ENCODE data around the gene PSEN2. TPM values are rescaled to one million over a fixed set of nuclear protein-coding genes. Genes with fewer than 3 reads are reported as not detected.

Gene PSEN2
- total RNA-seq, 1 experiment from 2014 or later, result 37.5 TPM

DNA sequence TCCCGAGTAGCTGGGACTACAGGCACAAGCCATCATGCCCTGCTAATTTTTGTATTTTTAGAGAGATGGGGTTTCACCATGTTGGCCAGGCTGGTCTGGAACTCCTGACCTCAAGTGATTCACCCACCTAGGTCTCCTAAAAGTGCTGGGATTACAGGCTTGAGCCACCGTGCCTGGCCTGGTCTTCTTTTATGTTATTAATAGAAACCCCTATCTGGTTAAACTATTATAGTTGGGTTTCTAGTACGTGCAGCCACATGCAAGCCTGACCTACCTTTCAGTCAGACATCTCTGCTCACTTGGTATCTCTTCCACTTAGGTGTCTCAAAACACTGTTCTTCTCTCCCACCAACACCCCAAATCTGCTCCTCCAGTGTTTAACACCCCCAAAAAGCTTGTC is 34.4 kb downstream of the PSEN2 start:
- no peaks in the 10 kb centered on the region for H3K4me1 Mint-ChIP-seq (ENCODE audit: low read depth, unreplicated experiment)
- intact Hi-C loops (cut with micrococcal nuclease; ENCODE audit: unreplicated experiment), result no loop called here
- TF ChIP-seq, protein P1, sequence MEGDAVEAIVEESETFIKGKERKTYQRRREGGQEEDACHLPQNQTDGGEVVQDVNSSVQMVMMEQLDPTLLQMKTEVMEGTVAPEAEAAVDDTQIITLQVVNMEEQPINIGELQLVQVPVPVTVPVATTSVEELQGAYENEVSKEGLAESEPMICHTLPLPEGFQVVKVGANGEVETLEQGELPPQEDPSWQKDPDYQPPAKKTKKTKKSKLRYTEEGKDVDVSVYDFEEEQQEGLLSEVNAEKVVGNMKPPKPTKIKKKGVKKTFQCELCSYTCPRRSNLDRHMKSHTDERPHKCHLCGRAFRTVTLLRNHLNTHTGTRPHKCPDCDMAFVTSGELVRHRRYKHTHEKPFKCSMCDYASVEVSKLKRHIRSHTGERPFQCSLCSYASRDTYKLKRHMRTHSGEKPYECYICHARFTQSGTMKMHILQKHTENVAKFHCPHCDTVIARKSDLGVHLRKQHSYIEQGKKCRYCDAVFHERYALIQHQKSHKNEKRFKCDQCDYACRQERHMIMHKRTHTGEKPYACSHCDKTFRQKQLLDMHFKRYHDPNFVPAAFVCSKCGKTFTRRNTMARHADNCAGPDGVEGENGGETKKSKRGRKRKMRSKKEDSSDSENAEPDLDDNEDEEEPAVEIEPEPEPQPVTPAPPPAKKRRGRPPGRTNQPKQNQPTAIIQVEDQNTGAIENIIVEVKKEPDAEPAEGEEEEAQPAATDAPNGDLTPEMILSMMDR (IDR thresholded peaks at IDR 0.05; ENCODE audit: insufficient read depth in 1 of 2, low read depth in 1 of 2, low read length in 1 of 2, severe bottlenecking in 1 of 2, unreplicated experiment in 1 of 2), result no peak
- no peaks in the 10 kb centered on the region for H3K4me1 ChIP-seq
- H3K27me3 Mint-ChIP-seq (ENCODE audit: insufficient read depth, unreplicated experiment), result no peaks in the 10 kb centered on the region
- no TSS peak for BruUV-seq (replicated peaks)
- no peak for DNase-seq
- H3K36me3 Mint-ChIP-seq (ENCODE audit: insufficient read depth, unreplicated experiment), result peaks cover 11% of the 10 kb centered on the region
- H3K4me3 ChIP-seq (ENCODE audit: low read depth, low read length), result no peak overlapping the region
- no peaks in the 10 kb centered on the region for H3K9me3 ChIP-seq
- no peaks in the 10 kb centered on the region; the same call in 1 of the 2 replicates for H3K36me3 ChIP-seq (ENCODE audit: control insufficient read depth, insufficient read depth, low read length)
- H3K9me3 Mint-ChIP-seq (ENCODE audit: unreplicated experiment), result no peaks in the 10 kb centered on the region
- POLR2A ChIA-PET, result no interaction called here
- H3K27me3 ChIP-seq (replicated peaks; ENCODE audit: control insufficient read depth, insufficient read depth, low read length), result no peaks in the 10 kb centered on the region
- no peak overlapping the region for H3K27ac Mint-ChIP-seq (ENCODE audit: unreplicated experiment)
- CTCF ChIA-PET, result no interaction called here
- H3K4me3 Mint-ChIP-seq (ENCODE audit: unreplicated experiment), result no peak overlapping the region

DNA sequence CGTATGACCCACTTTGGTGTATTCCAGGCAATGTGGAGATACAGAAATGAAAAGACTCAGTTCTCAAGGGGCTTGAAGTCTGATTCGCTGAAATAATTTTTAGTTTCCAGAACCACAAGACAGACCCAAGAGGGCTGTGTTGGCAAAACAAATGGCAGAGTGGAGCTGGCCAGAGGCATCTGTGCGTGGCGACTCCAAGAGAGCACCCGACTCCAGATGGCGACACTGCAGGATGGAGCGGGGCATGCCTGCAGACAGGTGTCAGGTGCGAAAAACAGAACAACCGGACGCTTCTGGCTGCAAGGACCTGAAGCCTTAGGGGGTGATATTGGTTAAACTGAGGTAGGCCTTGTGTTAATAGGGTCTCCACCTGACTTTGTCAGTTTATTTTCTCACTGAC is 38.0 kb downstream of the PSEN2 start:
- no peaks in the 10 kb centered on the region for H3K9me3 ChIP-seq
- Mint-ChIP-seq H3K4me3 (ENCODE audit: unreplicated experiment) (no peak overlapping the region), H3K9me3 (ENCODE audit: unreplicated experiment) (no peaks in the 10 kb centered on the region), H3K4me1 (ENCODE audit: low read depth, unreplicated experiment) (no peaks in the 10 kb centered on the region), H3K36me3 (ENCODE audit: insufficient read depth, unreplicated experiment) (peaks cover 6% of the 10 kb centered on the region), H3K27ac (ENCODE audit: unreplicated experiment) (no peak overlapping the region), H3K27me3 (ENCODE audit: insufficient read depth, unreplicated experiment) (no peaks in the 10 kb centered on the region)
- H3K4me3 ChIP-seq (ENCODE audit: low read depth, low read length), result no peak overlapping the region
- H3K27me3 ChIP-seq (replicated peaks; ENCODE audit: control insufficient read depth, insufficient read depth, low read length), result no peaks in the 10 kb centered on the region
- DNase-seq, result no peak
- ChIA-PET POLR2A (no interaction called here), CTCF (no interaction called here)
- intact Hi-C loops (cut with micrococcal nuclease; ENCODE audit: unreplicated experiment), result no loop called here
- BruUV-seq (replicated peaks), result no TSS peak
- TF ChIP-seq, protein P1 (IDR thresholded peaks at IDR 0.05; ENCODE audit: insufficient read depth in 1 of 2, low read depth in 1 of 2, low read length in 1 of 2, severe bottlenecking in 1 of 2, unreplicated experiment in 1 of 2), result no peak
- H3K36me3 ChIP-seq (ENCODE audit: control insufficient read depth, insufficient read depth, low read length), result no peaks in the 10 kb centered on the region
- H3K4me1 ChIP-seq, result no peaks in the 10 kb centered on the region

DNA sequence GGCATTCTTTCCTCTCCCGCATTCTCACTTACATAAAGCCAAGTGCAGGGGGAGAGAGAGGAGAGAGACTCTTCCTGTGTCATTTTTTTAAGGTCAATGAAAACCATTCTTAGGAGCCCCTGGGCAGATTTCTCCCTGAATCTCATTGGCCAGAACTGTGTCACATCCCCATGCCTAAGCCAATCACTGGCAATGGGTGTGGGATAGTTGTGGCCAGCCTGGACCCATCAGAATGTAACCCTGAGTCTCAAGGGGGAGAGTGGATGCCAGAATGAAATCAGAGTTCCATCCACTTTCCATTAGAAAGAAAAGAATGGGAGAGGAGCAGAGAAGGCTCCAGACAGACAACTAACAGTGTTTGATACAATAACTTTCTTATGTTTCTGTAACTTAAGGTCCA is 38.5 kb downstream of the PSEN2 start:
- TF ChIP-seq, protein P1 (IDR thresholded peaks at IDR 0.05; ENCODE audit: insufficient read depth in 1 of 2, low read depth in 1 of 2, low read length in 1 of 2, severe bottlenecking in 1 of 2, unreplicated experiment in 1 of 2), result no peak
- no peaks in the 10 kb centered on the region for H3K4me1 Mint-ChIP-seq (ENCODE audit: low read depth, unreplicated experiment)
- no peaks in the 10 kb centered on the region for H3K36me3 ChIP-seq (ENCODE audit: control insufficient read depth, insufficient read depth, low read length)
- no peak overlapping the region for H3K4me3 ChIP-seq (ENCODE audit: low read depth, low read length)
- no peaks in the 10 kb centered on the region for H3K9me3 Mint-ChIP-seq (ENCODE audit: unreplicated experiment)
- DNase-seq, result no peak
- H3K36me3 Mint-ChIP-seq (ENCODE audit: insufficient read depth, unreplicated experiment), result peaks cover 6% of the 10 kb centered on the region
- H3K27me3 Mint-ChIP-seq (ENCODE audit: insufficient read depth, unreplicated experiment), result no peaks in the 10 kb centered on the region
- H3K4me1 ChIP-seq, result no peaks in the 10 kb centered on the region
- H3K27me3 ChIP-seq (replicated peaks; ENCODE audit: control insufficient read depth, insufficient read depth, low read length), result no peaks in the 10 kb centered on the region
- no peak overlapping the region for H3K27ac Mint-ChIP-seq (ENCODE audit: unreplicated experiment)
- no peaks in the 10 kb centered on the region for H3K9me3 ChIP-seq
- ChIA-PET CTCF (no interaction called here), POLR2A (no interaction called here)
- H3K4me3 Mint-ChIP-seq (ENCODE audit: unreplicated experiment), result no peak overlapping the region
- BruUV-seq (replicated peaks), result no TSS peak
- intact Hi-C loops (cut with micrococcal nuclease; ENCODE audit: unreplicated experiment), result no loop called here

All from Caco-2 (cell line).